ENCODE measurements around the gene GADD45GIP1.
"Not testable (repeated sequence)": the region's sequence is repeated elsewhere in the genome, so short reads cannot be mapped to it uniquely, and the experiment has no call there.

GADD45GIP1 gene

GRCh38 chr19:12937927-12938778 is 18.9 kb downstream of the GADD45GIP1 start, which contains the start of gene CALR:
CALR (plus strand) TSS chr19:12938609; CDS start chr19:12938680, 71 bp downstream.
- peak; percentile 98 for DNase-seq

- DNase-seq: no peak
Measured at GRCh38 chr19:12937093-12937926, 19.7 kb downstream of the GADD45GIP1 start.

GRCh38 chr19:12936582-12936981 is 20.4 kb downstream of the GADD45GIP1 start:
- no peak for DNase-seq

- no peak for DNase-seq
Measured at GRCh38 chr19:12935071-12935470, 22.0 kb downstream of the GADD45GIP1 start.

DNA sequence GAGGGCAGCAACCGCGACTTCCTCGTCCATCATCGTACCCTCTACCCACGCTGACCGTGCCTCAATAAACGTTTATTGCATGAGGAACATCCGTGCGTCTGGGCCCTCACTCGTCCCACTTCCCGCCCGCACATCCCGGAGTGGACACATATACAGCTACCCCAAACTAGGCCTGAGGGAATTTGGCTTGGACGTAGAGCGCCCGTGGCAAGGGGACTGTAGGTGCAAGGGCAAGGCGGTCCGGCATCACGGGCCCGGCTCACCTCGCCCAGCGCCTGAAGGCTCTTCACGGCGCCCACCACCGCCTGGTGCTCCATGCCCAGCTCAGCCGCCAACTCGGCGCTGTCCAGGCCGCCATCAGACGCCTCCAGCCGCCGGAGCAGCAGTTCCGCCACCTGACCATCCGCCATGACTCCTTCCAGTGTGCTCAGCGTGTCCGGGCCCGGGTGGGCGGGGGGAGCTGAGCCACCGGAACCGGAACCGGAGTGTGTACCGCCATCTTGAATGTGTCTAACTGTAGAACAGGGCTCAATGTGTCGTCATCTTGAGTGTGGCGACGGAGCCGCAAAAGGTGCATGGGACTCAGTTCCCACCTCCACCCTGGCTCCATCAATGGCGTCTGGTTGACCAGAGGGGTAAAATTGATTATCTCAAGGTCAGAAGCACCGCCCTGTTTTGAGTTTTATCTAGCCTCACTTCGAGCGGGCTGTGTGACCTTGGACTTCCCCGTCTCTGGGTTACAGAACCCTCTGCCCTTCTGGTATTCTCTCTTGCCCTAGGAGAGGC is 23.5 kb downstream of the GADD45GIP1 start, which contains the start of gene FARSA:
TSS of gene FARSA (minus strand) at position 425 of the 786 bp plus-strand sequence. CDS start at position 410, 15 bp downstream.
- DNase-seq: peak; percentile 91

- no peak for DNase-seq
Measured at GRCh38 chr19:12932392-12933286, 24.4 kb downstream of the GADD45GIP1 start.

DNA sequence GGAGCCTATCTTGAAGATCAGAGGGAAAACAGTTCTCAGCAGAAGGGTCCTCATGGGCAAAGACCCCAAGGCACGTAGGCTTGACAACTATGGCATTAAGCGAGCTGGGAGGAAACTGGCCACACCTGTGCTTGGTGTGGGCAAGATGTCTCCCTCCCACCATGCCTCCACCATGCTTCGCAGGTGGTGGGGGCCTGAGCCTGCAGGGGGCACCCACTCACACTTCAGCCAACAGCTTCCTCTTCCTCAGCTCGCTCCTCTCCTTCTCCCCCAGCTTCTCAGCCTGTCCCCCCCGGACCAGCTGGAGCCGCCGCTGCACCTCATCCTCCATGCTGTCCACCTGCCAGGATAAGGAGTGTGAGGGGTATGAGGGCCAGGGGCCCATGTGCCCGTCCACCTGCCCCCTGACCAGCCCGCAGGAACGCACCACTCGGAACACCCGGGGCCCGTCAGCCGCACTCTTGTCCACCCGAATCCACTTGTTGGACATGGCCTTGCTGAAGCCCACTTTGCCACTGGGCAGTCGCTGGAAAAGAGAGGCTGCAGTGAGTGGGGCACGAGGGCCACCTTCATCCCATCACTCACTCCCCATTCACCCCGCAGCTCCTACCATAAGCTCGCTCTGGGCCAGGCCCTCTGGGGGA is 26.9 kb downstream of the GADD45GIP1 start:
- DNase-seq: no peak

DNA sequence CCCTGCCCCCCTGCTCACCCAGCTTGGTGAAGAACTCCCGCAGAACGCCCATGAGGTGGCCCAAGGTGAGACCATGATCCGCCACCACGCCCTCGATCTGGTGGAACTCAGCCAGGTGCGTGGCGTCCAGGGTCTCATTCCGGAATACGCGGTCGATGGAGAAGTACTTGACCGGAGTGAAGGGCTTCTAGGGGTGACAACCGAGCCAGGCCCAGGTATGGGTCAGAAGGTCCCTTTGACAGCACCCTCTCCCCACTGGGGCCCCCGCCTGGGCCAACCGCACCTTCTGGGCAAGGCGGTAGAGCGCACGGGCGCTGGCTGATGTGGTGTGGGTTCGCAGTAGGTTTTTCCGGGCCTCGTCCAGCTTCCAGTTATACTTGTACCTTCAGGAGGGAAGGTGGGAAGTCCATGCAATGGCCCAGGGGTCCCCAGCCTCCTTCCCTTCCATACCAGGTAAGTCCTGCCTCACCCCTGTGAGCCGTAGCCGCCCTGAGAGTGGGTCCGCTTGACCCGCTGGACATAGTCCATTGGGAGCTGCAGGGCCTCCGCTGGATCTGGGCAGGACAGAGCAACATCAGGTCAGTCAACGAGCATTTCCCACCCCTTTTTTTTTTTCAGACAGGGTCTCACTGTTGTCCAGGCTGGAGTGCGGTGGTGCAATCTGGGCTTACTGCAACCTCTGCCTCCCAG is 32.3 kb downstream of the GADD45GIP1 start:
- no peak for DNase-seq

DNA sequence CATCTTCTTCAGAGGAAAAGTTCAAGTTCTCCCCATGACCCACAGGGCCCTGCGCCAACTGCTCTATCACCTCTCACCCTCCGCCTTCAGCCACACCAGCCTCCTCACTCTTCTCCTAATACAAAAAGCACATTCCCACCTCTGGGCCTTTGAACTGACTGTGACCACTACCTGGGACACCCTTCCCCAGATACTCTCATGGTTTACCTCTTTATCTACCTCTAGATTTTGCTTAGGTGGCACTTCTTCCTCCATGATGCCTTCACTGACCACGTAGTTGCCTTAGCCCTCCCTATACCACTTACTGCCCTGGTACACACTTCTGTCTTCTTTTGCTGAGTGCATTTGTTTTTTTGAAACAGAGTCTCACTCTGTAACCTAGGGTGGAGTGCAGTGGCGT is 34.1 kb downstream of the GADD45GIP1 start:
- DNase-seq: no peak

- DNase-seq: no peak
Measured at GRCh38 chr19:12921047-12921446, 36.0 kb downstream of the GADD45GIP1 start.

DNA sequence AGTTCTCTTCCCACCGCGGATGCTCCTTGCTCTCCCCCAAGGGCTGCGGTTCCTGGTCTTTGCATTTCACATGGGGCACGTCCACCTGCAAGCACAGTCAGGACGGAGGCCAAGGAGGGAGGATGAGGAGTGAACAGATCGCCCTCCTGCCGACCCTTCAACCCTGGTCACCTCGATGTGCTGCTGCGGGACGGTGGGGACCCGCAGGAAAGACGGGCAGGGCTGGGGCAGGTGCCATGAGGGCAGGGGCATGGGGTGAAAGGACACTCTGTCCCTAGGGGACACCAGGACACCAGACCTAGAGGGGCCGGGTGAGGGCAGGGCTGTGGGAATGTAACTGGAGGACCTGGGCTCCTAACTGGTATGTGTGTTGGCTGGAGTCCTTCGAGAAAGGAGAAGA is 38.8 kb downstream of the GADD45GIP1 start:
- no peak for DNase-seq

DNA sequence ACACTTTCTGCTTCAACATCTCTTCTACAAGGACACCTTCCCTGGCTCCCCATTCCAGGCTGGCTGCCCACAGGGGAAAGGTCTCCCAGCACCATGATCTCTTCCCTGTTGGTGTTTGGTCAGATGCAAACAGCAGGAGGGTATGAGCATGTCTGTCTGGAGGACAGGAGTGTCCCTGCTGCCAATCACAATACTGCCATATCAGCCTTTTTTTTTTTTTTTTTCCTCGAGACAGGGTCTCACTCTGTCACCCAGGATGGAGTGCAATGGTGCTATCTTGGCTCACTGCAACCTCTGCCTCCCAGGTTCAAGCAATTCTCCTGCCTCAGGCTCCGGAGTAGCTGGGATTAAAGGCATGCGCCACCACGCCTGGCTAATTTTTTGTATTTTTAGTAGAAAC is 41.2 kb downstream of the GADD45GIP1 start:
- not testable (repeated sequence) for DNase-seq

DNA sequence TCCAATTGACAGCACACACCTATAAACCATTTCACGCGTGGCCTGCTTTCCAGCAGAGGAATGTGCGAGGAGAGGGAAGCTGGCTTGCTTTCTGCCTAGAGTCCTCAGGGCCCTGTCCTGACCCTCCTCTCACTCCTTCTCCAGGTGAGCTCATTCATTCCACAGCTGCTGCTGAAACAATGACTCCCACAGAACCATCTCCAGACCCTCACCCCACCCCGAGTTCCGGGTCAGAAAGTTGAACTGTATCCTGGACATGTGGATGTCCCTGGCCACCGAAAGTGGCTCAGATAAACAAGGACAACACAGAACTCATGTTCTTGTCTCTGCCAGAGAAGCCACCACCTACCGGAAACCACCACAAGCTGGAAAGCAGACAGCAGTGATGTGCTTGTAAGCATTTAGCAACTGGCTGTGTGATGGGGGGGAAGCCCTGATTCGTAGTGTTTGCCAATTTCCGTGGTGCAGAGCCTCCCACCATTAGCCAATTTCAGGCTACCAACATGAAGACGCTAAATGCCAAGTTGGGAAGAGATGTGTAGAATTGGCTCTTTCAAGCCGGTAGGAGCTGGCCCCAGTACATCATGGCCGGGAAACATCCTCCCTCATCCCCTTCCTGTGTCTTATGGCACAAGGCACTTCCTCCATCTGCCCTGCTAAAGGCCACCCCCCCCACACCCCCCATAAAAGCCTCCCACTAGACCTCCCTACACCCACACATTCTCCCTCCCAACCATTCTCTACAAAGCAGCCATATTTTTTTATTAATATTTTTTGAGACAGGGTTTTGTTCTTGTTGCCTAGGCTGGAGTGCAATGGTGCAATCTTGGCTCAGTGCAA is 43.0 kb downstream of the GADD45GIP1 start:
- no peak for DNase-seq

GRCh38 chr19:12913011-12913561 is 43.9 kb downstream of the GADD45GIP1 start:
- DNase-seq: peak; percentile 96

DNA sequence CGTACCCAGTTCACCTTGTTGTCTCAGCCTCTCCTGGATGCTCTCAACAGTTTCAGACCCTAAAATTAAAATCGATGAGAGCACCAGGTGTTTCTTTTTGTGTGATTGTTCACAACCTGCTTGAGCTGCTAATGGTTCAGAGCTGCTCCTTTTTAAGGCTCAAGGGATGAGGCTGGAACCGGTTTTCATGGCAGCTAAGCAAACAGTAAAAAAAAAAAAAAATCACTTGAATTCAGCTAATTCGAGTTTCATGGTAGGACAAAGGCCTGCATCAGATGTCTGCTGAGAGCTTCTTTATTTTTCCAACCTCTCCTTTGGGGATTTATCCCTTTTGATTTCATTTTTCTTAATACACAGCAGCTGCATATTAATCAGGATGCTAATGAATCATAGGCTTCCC is 44.5 kb downstream of the GADD45GIP1 start:
- peak; percentile 70 for DNase-seq

DNA sequence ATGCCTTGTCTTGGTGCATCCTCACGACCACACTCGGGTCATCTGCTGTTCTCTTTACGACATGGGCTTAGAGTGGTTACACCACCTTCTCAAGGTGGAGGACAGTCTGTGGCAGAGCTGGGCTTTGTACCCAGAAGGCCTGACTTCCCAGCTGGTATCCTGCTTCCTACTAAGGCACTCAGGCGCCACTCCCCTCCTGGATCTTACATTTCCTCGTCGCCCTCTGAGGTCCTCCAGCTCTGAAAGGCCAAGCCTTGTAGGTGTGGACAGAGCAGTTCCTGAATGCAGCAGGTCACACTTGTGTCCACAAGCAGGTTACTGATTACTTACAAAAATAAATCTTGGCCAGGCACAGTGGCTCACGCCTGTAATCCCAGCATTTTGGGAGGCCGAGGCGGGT is 49.9 kb downstream of the GADD45GIP1 start:
- DNase-seq: no peak

Data from NCI-H2171 (cell line).